Body of pancreas (tissue), 4 donors: Measurements from ENCODE around the gene PRND. TPM values are rescaled to one million over a fixed set of nuclear protein-coding genes. Genes with fewer than 3 reads are reported as not detected.

Experiments used
- ATAC-seq: fragments of 150-250 bp; one replicate; pipeline ENCODE4 v1.9.1; 2016
- DNase-seq, 4 donors: peaks; one replicate each; pipeline ENCODE4 v3.0.0-alpha.2; 2019
- H3K27ac ChIP-seq, 4 donors: fragments of 200-600 bp; sonication (generic); 1 replicate in 3 of 4; 2 replicates in 1 of 4; pipeline versions ENCODE4 v1.5.1 to v1.6.1; 2016 to 2019; ENCODE audit warnings: mild to moderate bottlenecking in 1 of 4, mixed read lengths in 1 of 4, moderate library complexity in 1 of 4
- H3K27me3 ChIP-seq, 2 donors: fragments of 200-600 bp; sonication (generic); one replicate each; pipeline ENCODE4 v1.6.0; 2016; ENCODE audit warnings: mild to moderate bottlenecking in 1 of 2
- H3K36me3 ChIP-seq, 2 donors: fragments of 200-600 bp; sonication (generic); replicated peaks in 1 of 2; 2 replicates each; pipeline ENCODE4 v1.5.1; 2016; ENCODE audit warnings: low read depth in 2 of 2; ENCODE audit not compliant: insufficient read depth in 1 of 2
- H3K4me1 ChIP-seq: fragments of 200-600 bp; sonication (generic); one replicate; pipeline ENCODE4 v1.6.0; 2016
- H3K4me3 ChIP-seq, 2 donors: fragments of 200-600 bp; sonication (generic); 1 replicate in 1 of 2; 2 replicates in 1 of 2; pipeline ENCODE4 v1.5.1; 2016 to 2019
- H3K9me3 ChIP-seq, 3 donors: fragments of 200-600 bp; sonication (generic); 1 replicate in 2 of 3; 2 replicates in 1 of 3; pipeline ENCODE4 v1.5.1; 2016
- POLR2A ChIP-seq, 3 donors: fragments of 450-650 bp; IDR thresholded peaks; one replicate each; pipeline ENCODE4 v1.6.1; 2016; ENCODE audit warnings: antibody characterized with exemption in 3 of 3, mild to moderate bottlenecking in 2 of 3
- WGBS, 2 donors: methylation state at CpG; one replicate each; pipeline ENCODE4 v1.1.5; 2017; 5-methylcytosine and 5-hydroxymethylcytosine counted together
- intact Hi-C: fragments of 100-400 bp; cut with DNase I; formaldehyde crosslinking; loops from one replicate; pipeline ENCODE4 v1.15.1; 2023
- total RNA-seq, 2 donors: library from RNA; depleted of rRNA; stranded (reverse); fragments of >200 nt; gene quantifications; one replicate each; pipeline ENCODE4 v1.1.0, GENCODE V29; 2016
- TF ChIP-seq, protein P1 (sequence below), 7 experiments: fragments of 450-650 bp in 4 of 7; fragments of 200-600 bp in 3 of 7; sonication (generic) in 3 of 7; IDR thresholded peaks; one replicate each; pipeline ENCODE4 v1.5.1; 2016 to 2019; ENCODE audit warnings: antibody characterized with exemption in 7 of 7

The PRND gene
- total RNA-seq, 2 donors from 2014 or later: not detected

GRCh38 chr20:4681401-4681800, 40.3 kb upstream of the PRND start:
- intact Hi-C loops: no loop called here
- Histone ChIP-seq H3K27me3 (no peaks in the 10 kb centered on the region), H3K4me3 (no peak overlapping the region), H3K27ac (no peak overlapping the region), H3K4me1 (no peaks in the 10 kb centered on the region), H3K36me3 (no peaks in the 10 kb centered on the region), H3K9me3 (no peaks in the 10 kb centered on the region)
- ATAC-seq (no peak), DNase-seq (no peak)
- WGBS, 2 donors: 67 to 68% methylated on average over 6 of the region's 6 CpGs
- TF ChIP-seq POLR2A (IDR thresholded peaks at IDR 0.05): no peak
- TF ChIP-seq, protein P1, sequence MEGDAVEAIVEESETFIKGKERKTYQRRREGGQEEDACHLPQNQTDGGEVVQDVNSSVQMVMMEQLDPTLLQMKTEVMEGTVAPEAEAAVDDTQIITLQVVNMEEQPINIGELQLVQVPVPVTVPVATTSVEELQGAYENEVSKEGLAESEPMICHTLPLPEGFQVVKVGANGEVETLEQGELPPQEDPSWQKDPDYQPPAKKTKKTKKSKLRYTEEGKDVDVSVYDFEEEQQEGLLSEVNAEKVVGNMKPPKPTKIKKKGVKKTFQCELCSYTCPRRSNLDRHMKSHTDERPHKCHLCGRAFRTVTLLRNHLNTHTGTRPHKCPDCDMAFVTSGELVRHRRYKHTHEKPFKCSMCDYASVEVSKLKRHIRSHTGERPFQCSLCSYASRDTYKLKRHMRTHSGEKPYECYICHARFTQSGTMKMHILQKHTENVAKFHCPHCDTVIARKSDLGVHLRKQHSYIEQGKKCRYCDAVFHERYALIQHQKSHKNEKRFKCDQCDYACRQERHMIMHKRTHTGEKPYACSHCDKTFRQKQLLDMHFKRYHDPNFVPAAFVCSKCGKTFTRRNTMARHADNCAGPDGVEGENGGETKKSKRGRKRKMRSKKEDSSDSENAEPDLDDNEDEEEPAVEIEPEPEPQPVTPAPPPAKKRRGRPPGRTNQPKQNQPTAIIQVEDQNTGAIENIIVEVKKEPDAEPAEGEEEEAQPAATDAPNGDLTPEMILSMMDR (IDR thresholded peaks at IDR 0.05): no peak

DNA sequence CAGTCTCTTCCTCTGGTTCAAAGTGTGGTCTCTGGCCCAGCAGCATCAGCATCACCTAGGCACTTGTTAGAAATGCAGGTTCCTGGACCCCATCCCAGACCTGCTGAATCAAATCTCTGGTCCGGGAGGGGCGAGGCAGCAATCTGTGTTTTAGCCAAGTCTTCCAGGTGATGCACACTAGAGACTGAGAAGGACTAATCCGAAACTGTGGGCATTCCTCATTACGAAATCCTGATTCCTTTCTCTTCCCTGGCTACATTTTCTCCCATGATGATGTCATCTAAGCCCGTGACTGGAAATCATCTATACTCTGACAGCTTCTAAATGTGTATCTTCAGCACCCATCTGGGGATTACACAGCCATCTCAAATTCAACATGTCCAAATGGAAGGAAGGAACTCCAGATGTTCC, 39.7 kb upstream of the PRND start:
- intact Hi-C loops: no loop called here
- no peak for ATAC-seq
- 67 to 68% methylated on average over 5 of the region's 5 CpGs for WGBS, 2 donors
- DNase-seq: no peak
- H3K27ac ChIP-seq: no peak overlapping the region
- H3K4me3 ChIP-seq: no peak overlapping the region
- no peaks in the 10 kb centered on the region for H3K9me3 ChIP-seq
- no peak for TF ChIP-seq POLR2A (IDR thresholded peaks at IDR 0.05)
- TF ChIP-seq, protein P1 (IDR thresholded peaks at IDR 0.05): no peak
- no peaks in the 10 kb centered on the region for H3K4me1 ChIP-seq
- no peaks in the 10 kb centered on the region for H3K27me3 ChIP-seq
- H3K36me3 ChIP-seq: no peaks in the 10 kb centered on the region

- ATAC-seq (no peak), DNase-seq (no peak)
- Histone ChIP-seq H3K4me3 (no peak overlapping the region), H3K36me3 (no peaks in the 10 kb centered on the region), H3K9me3 (no peaks in the 10 kb centered on the region), H3K4me1 (peaks cover 6% of the 10 kb centered on the region), H3K27me3 (no peaks in the 10 kb centered on the region), H3K27ac (no peak overlapping the region)
- intact Hi-C loops: no loop called here
- TF ChIP-seq, protein P1 (IDR thresholded peaks at IDR 0.05): no peak
- no peak for TF ChIP-seq POLR2A (IDR thresholded peaks at IDR 0.05)
- 84 to 85% methylated on average over 6 of the region's 6 CpGs for WGBS, 2 donors
Observed at GRCh38 chr20:4682682-4683081, 39.0 kb upstream of the PRND start.

- ATAC-seq (no peak), DNase-seq (no peak)
- Histone ChIP-seq H3K36me3 (no peaks in the 10 kb centered on the region), H3K27me3 (no peaks in the 10 kb centered on the region), H3K4me1 (peaks cover 12% of the 10 kb centered on the region), H3K27ac (no peak overlapping the region), H3K9me3 (no peaks in the 10 kb centered on the region), H3K4me3 (no peak overlapping the region)
- WGBS, 2 donors: 62 to 66% methylated on average over 2 of the region's 2 CpGs
- intact Hi-C loops: no loop called here
- TF ChIP-seq, protein P1 (IDR thresholded peaks at IDR 0.05): no peak
- no peak for TF ChIP-seq POLR2A (IDR thresholded peaks at IDR 0.05)
Observed at GRCh38 chr20:4683261-4683660, 38.4 kb upstream of the PRND start.

- intact Hi-C loops: no loop called here
- DNase-seq: no peak
- 87 to 93% methylated on average over 6 of the region's 6 CpGs for WGBS, 2 donors
Observed at GRCh38 chr20:4684837-4685413, 36.8 kb upstream of the PRND start.

More at GRCh38 chr20:4684837-4685413, 36.8 kb upstream of the PRND start:
- no peak for ATAC-seq
- TF ChIP-seq, protein P1 (IDR thresholded peaks at IDR 0.05): no peak
- TF ChIP-seq POLR2A (IDR thresholded peaks at IDR 0.05): no peak
- H3K4me1 ChIP-seq: peaks cover 20% of the 10 kb centered on the region
- H3K27ac ChIP-seq: no peak overlapping the region
- no peak overlapping the region for H3K4me3 ChIP-seq
- no peaks in the 10 kb centered on the region for H3K27me3 ChIP-seq
- H3K36me3 ChIP-seq: no peaks in the 10 kb centered on the region
- H3K9me3 ChIP-seq: no peaks in the 10 kb centered on the region
